KMS-11 (cell line): ENCODE results near the gene M1AP.

Experiments
- H2AFZ ChIP-seq: fragments of 200-600 bp; sonication (generic); 2 replicates; pipeline ENCODE4 v1.6.1; 2016; ENCODE audit warnings: antibody characterized with exemption, mixed run types, low read depth
- H3K27ac ChIP-seq: fragments of 200-600 bp; sonication (generic); 2 replicates; pipeline ENCODE4 v1.6.1; 2016; ENCODE audit warnings: mild to moderate bottlenecking, mixed run types
- H3K27me3 ChIP-seq: fragments of 200-600 bp; sonication (generic); 2 replicates; pipeline ENCODE4 v1.6.1; 2017; ENCODE audit warnings: mild to moderate bottlenecking, low read depth, mixed run types, moderate library complexity; ENCODE audit not compliant: insufficient read depth
- H3K36me3 ChIP-seq: fragments of 200-600 bp; sonication (generic); 2 replicates; pipeline ENCODE4 v1.6.1; 2017; ENCODE audit warnings: mild to moderate bottlenecking, mixed run types; ENCODE audit not compliant: insufficient read depth
- H3K4me1 ChIP-seq: fragments of 200-600 bp; sonication (generic); 2 replicates; pipeline ENCODE4 v1.6.1; 2016; ENCODE audit warnings: mild to moderate bottlenecking, low read depth, mixed run types; ENCODE audit not compliant: poor library complexity, severe bottlenecking
- H3K4me2 ChIP-seq: fragments of 200-600 bp; sonication (generic); 2 replicates; pipeline ENCODE4 v1.7.0; 2016; ENCODE audit warnings: mild to moderate bottlenecking, mixed run types
- H3K4me3 ChIP-seq: fragments of 200-600 bp; sonication (generic); IDR thresholded peaks from 2 replicates; pipeline ENCODE4 v1.6.1; 2017; ENCODE audit warnings: low read depth, low read length, mixed read lengths; ENCODE audit not compliant: insufficient read depth
- H3K79me2 ChIP-seq: fragments of 200-600 bp; sonication (generic); 2 replicates; pipeline ENCODE4 v1.6.1; 2016; ENCODE audit warnings: low read depth, mixed run types; ENCODE audit not compliant: insufficient read depth
- H3K9ac ChIP-seq: fragments of 200-600 bp; sonication (generic); 2 replicates; pipeline ENCODE4 v1.6.1; 2016; ENCODE audit warnings: mild to moderate bottlenecking, mixed run types
- H4K20me1 ChIP-seq: fragments of 200-600 bp; sonication (generic); 2 replicates; pipeline ENCODE4 v1.6.1; 2016; ENCODE audit warnings: mild to moderate bottlenecking, mixed run types; ENCODE audit not compliant: insufficient read depth
- CTCF ChIP-seq: fragments of 200-600 bp; sonication (generic); conservative IDR thresholded peaks from 2 replicates; pipeline ENCODE4 v1.6.1; 2017; ENCODE audit warnings: low read depth, mild to moderate bottlenecking, antibody characterized with exemption, low read length, moderate library complexity, mixed read lengths

The M1AP gene

GRCh38 chr2:74569686-74570085, 78.4 kb downstream of the M1AP start:
- H3K27ac ChIP-seq, result no peak overlapping the region
- no peaks in the 10 kb centered on the region for H3K36me3 ChIP-seq
- no peak overlapping the region for H2AFZ ChIP-seq
- no peaks in the 10 kb centered on the region for H3K79me2 ChIP-seq
- H4K20me1 ChIP-seq, result no peaks in the 10 kb centered on the region
- H3K4me1 ChIP-seq, result no peaks in the 10 kb centered on the region
- TF ChIP-seq CTCF, result no peak
- no peak overlapping the region for H3K9ac ChIP-seq
- no peak overlapping the region for H3K4me3 ChIP-seq
- no peaks in the 10 kb centered on the region for H3K27me3 ChIP-seq
- H3K4me2 ChIP-seq, result no peak overlapping the region

- H3K4me3 ChIP-seq, result no peak overlapping the region
- H3K4me1 ChIP-seq, result no peaks in the 10 kb centered on the region
- no peaks in the 10 kb centered on the region for H3K36me3 ChIP-seq
- H4K20me1 ChIP-seq, result no peaks in the 10 kb centered on the region
- H3K27ac ChIP-seq, result no peak overlapping the region
- no peak for TF ChIP-seq CTCF
- H3K27me3 ChIP-seq, result no peaks in the 10 kb centered on the region
- no peak overlapping the region for H3K4me2 ChIP-seq
- no peaks in the 10 kb centered on the region for H3K79me2 ChIP-seq
- H3K9ac ChIP-seq, result no peak overlapping the region
- no peak overlapping the region for H2AFZ ChIP-seq
Measured at GRCh38 chr2:74567881-74568280, 80.2 kb downstream of the M1AP start.

- Histone ChIP-seq H3K4me2 (no peak overlapping the region), H2AFZ (no peak overlapping the region), H3K9ac (no peak overlapping the region), H4K20me1 (no peaks in the 10 kb centered on the region), H3K27ac (no peak overlapping the region), H3K4me3 (no peak overlapping the region), H3K27me3 (no peaks in the 10 kb centered on the region; the same call in 1 of the 2 replicates), H3K79me2 (no peaks in the 10 kb centered on the region), H3K4me1 (no peaks in the 10 kb centered on the region), H3K36me3 (no peaks in the 10 kb centered on the region)
- TF ChIP-seq CTCF, result no peak
Measured at GRCh38 chr2:74566754-74567085, 81.4 kb downstream of the M1AP start.

- Histone ChIP-seq H2AFZ (no peak overlapping the region), H3K4me1 (no peaks in the 10 kb centered on the region), H3K4me3 (no peak overlapping the region), H3K79me2 (no peaks in the 10 kb centered on the region), H3K4me2 (no peak overlapping the region), H4K20me1 (no peaks in the 10 kb centered on the region), H3K27me3 (no peaks in the 10 kb centered on the region; the same call in 1 of the 2 replicates), H3K27ac (no peak overlapping the region), H3K9ac (no peak overlapping the region), H3K36me3 (no peaks in the 10 kb centered on the region)
- TF ChIP-seq CTCF, result no peak
Measured at GRCh38 chr2:74566076-74566753, 81.9 kb downstream of the M1AP start.
